Erythroblast (primary cell): ENCODE results near the gene GPATCH4.

ENCODE experiments used
- GATA1 ChIP-seq: IDR thresholded peaks from 2 replicates; pipeline ENCODE4 v1.6.1; 2011; ENCODE audit warnings: low read depth, mild to moderate bottlenecking, control low read depth, low read length, moderate library complexity
- POLR2A ChIP-seq: IDR thresholded peaks from 2 replicates; pipeline ENCODE4 v1.6.1; 2011; ENCODE audit warnings: mild to moderate bottlenecking, low read length

DNA sequence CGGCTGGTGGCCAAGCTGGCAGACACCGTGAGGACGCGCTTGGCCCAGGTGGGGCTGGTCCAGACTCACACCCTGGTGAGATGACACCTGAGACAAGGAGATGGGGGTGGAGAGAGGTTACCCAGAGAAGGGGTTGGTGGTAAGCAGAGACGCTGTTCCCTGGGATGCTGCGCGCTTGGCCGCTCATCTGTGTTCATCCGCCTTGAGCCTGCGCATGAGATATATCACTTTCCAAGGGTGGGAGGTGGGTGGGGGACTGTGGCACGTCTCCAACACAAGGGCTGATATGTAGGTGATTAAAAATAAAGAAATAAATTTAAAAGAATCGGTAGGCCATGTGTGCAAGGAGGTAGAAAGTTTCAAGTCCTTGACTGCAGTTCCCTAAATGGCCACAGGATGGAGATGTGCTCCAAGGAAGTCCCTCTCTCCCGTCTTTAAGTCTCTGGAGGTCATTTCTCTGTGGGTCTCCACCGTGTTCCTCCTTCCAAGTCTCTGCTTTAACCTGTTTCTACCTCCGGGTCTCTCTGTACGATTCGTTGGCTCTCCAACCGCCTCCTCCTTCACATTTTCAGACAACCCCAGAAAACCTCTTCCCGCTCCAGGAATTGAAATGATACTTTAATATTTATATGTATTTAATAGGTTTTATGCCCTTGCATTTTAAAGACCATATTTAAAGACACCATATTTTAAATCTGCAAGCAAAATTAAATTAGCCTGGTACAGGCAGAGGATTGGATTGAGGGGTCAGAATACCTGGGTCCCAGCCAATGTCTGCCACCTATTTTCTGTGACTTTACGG is 17.3 kb downstream of the GPATCH4 start:
- TF ChIP-seq POLR2A (no peak), GATA1 (no peak)
